Measurements from ENCODE around the gene DYNC2LI1.

DYNC2LI1 gene

DNA sequence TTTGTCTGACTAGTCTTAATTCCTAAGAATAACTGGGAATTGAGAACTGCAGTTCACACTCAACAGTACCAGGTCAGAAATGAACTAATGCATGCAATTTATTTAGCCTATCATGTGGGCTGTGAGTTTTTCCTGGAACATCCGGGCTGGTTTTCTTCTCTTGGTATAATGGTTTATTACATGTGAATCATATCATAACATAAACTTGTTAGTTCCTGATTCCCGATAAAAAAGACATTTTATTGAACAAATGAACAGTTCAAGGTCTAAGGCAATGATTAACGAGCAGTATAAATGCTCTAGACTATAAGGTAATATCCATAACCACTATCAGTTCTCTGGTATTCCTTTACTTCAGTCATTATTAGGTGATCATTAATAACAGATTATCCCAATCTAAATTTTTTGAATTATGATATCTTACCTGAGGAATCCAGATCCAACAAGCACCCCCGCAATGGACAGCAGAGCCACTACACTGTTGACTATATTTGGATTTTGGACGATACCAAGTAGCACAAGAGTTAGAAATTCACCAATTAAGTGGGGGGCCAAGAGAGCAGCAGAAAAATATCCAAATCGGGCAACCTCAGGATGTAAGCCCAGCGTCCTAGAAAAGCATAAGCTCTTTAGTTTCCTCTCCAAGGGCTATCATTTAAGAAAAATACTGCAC, 45.8 kb downstream of the DYNC2LI1 start:
- TF ChIP-seq, protein P1, sequence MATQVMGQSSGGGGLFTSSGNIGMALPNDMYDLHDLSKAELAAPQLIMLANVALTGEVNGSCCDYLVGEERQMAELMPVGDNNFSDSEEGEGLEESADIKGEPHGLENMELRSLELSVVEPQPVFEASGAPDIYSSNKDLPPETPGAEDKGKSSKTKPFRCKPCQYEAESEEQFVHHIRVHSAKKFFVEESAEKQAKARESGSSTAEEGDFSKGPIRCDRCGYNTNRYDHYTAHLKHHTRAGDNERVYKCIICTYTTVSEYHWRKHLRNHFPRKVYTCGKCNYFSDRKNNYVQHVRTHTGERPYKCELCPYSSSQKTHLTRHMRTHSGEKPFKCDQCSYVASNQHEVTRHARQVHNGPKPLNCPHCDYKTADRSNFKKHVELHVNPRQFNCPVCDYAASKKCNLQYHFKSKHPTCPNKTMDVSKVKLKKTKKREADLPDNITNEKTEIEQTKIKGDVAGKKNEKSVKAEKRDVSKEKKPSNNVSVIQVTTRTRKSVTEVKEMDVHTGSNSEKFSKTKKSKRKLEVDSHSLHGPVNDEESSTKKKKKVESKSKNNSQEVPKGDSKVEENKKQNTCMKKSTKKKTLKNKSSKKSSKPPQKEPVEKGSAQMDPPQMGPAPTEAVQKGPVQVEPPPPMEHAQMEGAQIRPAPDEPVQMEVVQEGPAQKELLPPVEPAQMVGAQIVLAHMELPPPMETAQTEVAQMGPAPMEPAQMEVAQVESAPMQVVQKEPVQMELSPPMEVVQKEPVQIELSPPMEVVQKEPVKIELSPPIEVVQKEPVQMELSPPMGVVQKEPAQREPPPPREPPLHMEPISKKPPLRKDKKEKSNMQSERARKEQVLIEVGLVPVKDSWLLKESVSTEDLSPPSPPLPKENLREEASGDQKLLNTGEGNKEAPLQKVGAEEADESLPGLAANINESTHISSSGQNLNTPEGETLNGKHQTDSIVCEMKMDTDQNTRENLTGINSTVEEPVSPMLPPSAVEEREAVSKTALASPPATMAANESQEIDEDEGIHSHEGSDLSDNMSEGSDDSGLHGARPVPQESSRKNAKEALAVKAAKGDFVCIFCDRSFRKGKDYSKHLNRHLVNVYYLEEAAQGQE (IDR thresholded peaks at IDR 0.05; ENCODE audit: insufficient read depth in 1 of 2, low read depth in 2 of 2, low read length in 2 of 2): no peak
- TF ChIP-seq TAF1 (IDR thresholded peaks at IDR 0.05; ENCODE audit: borderline replicate concordance, insufficient read depth, low read length): no peak
- no peak for TF ChIP-seq SIN3A (IDR thresholded peaks at IDR 0.05; ENCODE audit: borderline replicate concordance, insufficient read depth, low read length)
- TF ChIP-seq FOXP2 (optimal IDR thresholded peaks at IDR 0.05; ENCODE audit: borderline replicate concordance, extremely low read depth, extremely low read length, insufficient read depth): no peak
- no peak for TF ChIP-seq POLR2AphosphoS5 (IDR thresholded peaks at IDR 0.05; ENCODE audit: low read depth, low read length)

DNA sequence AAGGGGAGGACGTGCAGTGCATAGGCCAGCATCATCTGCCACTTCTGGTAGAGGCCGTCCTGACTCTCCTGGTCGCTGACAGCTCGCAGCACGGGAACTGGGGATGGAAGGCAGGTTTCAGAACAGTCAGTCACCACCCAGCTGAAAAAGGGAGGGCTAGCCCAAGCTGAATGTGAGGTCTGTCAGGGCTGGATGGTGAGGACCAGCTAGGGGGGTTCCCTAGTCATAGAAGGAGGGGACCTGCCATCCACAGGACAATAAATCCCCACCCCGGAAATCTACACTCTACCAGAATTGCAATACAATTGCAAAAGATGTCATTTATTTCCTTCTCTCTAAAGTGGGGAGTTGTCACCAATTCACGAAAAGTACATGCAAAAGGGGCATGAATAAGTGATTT, 49.0 kb downstream of the DYNC2LI1 start:
- TF ChIP-seq, protein P1 (IDR thresholded peaks at IDR 0.05; ENCODE audit: insufficient read depth in 1 of 2, low read depth in 2 of 2, low read length in 2 of 2): no peak
- TF ChIP-seq POLR2AphosphoS5 (IDR thresholded peaks at IDR 0.05; ENCODE audit: low read depth, low read length) (no peak), TAF1 (IDR thresholded peaks at IDR 0.05; ENCODE audit: borderline replicate concordance, insufficient read depth, low read length) (no peak), SIN3A (IDR thresholded peaks at IDR 0.05; ENCODE audit: borderline replicate concordance, insufficient read depth, low read length) (no peak), FOXP2 (optimal IDR thresholded peaks at IDR 0.05; ENCODE audit: borderline replicate concordance, extremely low read depth, extremely low read length, insufficient read depth) (no peak)

DNA sequence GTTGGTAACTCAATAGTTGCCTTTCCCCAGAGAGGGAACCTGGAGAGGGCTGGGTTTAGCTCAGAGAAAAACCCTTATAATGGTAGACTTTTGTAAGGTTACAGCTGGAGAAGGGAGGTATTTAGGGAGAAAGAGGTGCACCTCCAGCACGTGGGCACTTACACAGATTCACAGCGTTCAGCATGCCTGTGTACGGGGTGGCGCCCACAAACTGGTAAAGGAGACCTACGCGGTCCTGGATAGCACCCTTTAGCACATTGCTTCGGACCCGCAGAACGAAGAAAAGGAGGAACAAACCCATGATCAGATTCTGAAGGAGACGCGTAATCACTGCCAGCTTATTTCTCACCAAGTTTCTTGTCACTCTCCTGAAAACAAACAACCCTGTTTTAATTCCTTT, 49.9 kb downstream of the DYNC2LI1 start:
- TF ChIP-seq SIN3A (IDR thresholded peaks at IDR 0.05; ENCODE audit: borderline replicate concordance, insufficient read depth, low read length) (no peak), FOXP2 (optimal IDR thresholded peaks at IDR 0.05; ENCODE audit: borderline replicate concordance, extremely low read depth, extremely low read length, insufficient read depth) (no peak), TAF1 (IDR thresholded peaks at IDR 0.05; ENCODE audit: borderline replicate concordance, insufficient read depth, low read length) (no peak), POLR2AphosphoS5 (IDR thresholded peaks at IDR 0.05; ENCODE audit: low read depth, low read length) (no peak)
- TF ChIP-seq, protein P1 (IDR thresholded peaks at IDR 0.05; ENCODE audit: insufficient read depth in 1 of 2, low read depth in 2 of 2, low read length in 2 of 2): no peak

DNA sequence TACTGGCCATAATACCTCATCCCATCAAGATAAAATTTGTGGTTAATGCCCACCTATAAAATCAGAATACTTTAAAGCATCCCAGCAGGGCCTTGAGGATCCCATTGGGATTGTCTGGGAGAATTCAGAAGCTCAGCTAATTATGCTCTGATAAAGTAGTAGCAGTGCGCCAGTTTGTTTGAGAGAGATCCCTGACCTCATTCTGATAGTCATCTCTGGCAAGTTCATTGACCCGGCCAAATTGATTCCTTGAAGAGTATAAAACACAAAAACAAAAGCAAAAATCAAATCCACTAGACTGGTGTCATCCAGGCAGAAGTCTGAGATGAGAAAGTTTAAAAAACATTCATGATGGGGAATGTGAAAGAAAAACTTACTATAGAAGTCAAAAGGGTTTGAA, 50.7 kb downstream of the DYNC2LI1 start:
- TF ChIP-seq POLR2AphosphoS5 (IDR thresholded peaks at IDR 0.05; ENCODE audit: low read depth, low read length): no peak
- TF ChIP-seq, protein P1 (IDR thresholded peaks at IDR 0.05; ENCODE audit: insufficient read depth in 1 of 2, low read depth in 2 of 2, low read length in 2 of 2): no peak
- no peak for TF ChIP-seq SIN3A (IDR thresholded peaks at IDR 0.05; ENCODE audit: borderline replicate concordance, insufficient read depth, low read length)
- TF ChIP-seq TAF1 (IDR thresholded peaks at IDR 0.05; ENCODE audit: borderline replicate concordance, insufficient read depth, low read length): no peak
- no peak for TF ChIP-seq FOXP2 (optimal IDR thresholded peaks at IDR 0.05; ENCODE audit: borderline replicate concordance, extremely low read depth, extremely low read length, insufficient read depth)

Data from PFSK-1 (cell line).